Endodermal cell (in vitro differentiated cells): ENCODE results near the gene FBXO2. TPM values are rescaled to one million over a fixed set of nuclear protein-coding genes. Genes with fewer than 3 reads are reported as not detected.

Source experiments
- DNase-seq: peaks from one replicate; pipeline ENCODE4 v3.0.0-alpha.2; 2017
- H3K27ac ChIP-seq: 2 replicates; pipeline ENCODE4 v1.5.1; 2013; ENCODE audit warnings: mild to moderate bottlenecking, low read depth, low read length, moderate library complexity
- H3K27me3 ChIP-seq: 2 replicates; pipeline ENCODE4 v1.6.1; 2013; ENCODE audit warnings: mild to moderate bottlenecking, low read length, moderate library complexity; ENCODE audit not compliant: insufficient read depth, control insufficient read depth, poor library complexity, severe bottlenecking
- H3K36me3 ChIP-seq: 2 replicates; pipeline ENCODE4 v1.7.0; 2013; ENCODE audit warnings: mild to moderate bottlenecking, low read length, moderate library complexity; ENCODE audit not compliant: control insufficient read depth, insufficient read depth
- H3K4me1 ChIP-seq: one replicate; pipeline ENCODE4 v1.7.0; 2013; ENCODE audit warnings: low read length; ENCODE audit not compliant: control insufficient read depth, insufficient read depth
- H3K4me3 ChIP-seq: 2 replicates; pipeline ENCODE4 v1.5.1; 2013; ENCODE audit warnings: mild to moderate bottlenecking, low read length, moderate library complexity
- H3K9ac ChIP-seq: 2 replicates; pipeline ENCODE4 v1.6.1; 2013; ENCODE audit warnings: mild to moderate bottlenecking, low read length, moderate library complexity; ENCODE audit not compliant: poor library complexity, severe bottlenecking; ENCODE audit errors: extremely low read depth
- H3K9me3 ChIP-seq: 2 replicates; pipeline ENCODE4 v1.6.1; 2013; ENCODE audit warnings: mild to moderate bottlenecking, low read length, moderate library complexity; ENCODE audit not compliant: control insufficient read depth
- H3K27ac Mint-ChIP-seq: 2 replicates; pipeline ENCODE4 v1.8.0; 2020; ENCODE audit warnings: mixed read lengths
- H3K27me3 Mint-ChIP-seq: 2 replicates; pipeline ENCODE4 v1.8.0; 2021; ENCODE audit warnings: mild to moderate bottlenecking, mixed read lengths; ENCODE audit not compliant: insufficient read depth
- H3K36me3 Mint-ChIP-seq: 2 replicates; pipeline ENCODE4 v1.8.0; 2020; ENCODE audit warnings: low read depth, mixed read lengths
- H3K4me1 Mint-ChIP-seq: 2 replicates; pipeline ENCODE4 v1.8.0; 2020; ENCODE audit warnings: mixed read lengths
- H3K4me3 Mint-ChIP-seq: 2 replicates; pipeline ENCODE4 v1.8.0; 2020; ENCODE audit warnings: mild to moderate bottlenecking, moderate library complexity, mixed read lengths
- H3K9me3 Mint-ChIP-seq: 2 replicates; pipeline ENCODE4 v1.8.0; 2020; ENCODE audit warnings: mild to moderate bottlenecking, mixed read lengths
- WGBS, 2 experiments: methylation state at CpG; one replicate each; pipeline versions ENCODE4 v1.1.5 to v1.1.7; 2013; ENCODE audit warnings: missing lambda C conversion rate in 2 of 2, mixed read lengths in 1 of 2; ENCODE audit not compliant: insufficient coverage in 1 of 2, insufficient read length in 1 of 2; 5-methylcytosine and 5-hydroxymethylcytosine counted together
- total RNA-seq, 2 donors: library from RNA; stranded (reverse); fragmentation: NEBNext Ultra II Directional in 1 of 2; extraction: Animal tissue kit (Norgen Biotek cat#: 25700) in 1 of 2; gene quantifications; 2 replicates in 1 of 2; 3 replicates in 1 of 2; pipeline ENCODE4 v1.2.1, GENCODE V29; 2021
- TF ChIP-seq, protein P1 (sequence below): fragments of 200-600 bp; sonication (generic); conservative IDR thresholded peaks from 2 replicates; pipeline ENCODE4 v1.5.0; 2021; ENCODE audit warnings: antibody characterized with exemption, mild to moderate bottlenecking

The FBXO2 gene
- total RNA-seq, 2 donors from 2014 or later: 14.1 to 32.0 TPM

DNA sequence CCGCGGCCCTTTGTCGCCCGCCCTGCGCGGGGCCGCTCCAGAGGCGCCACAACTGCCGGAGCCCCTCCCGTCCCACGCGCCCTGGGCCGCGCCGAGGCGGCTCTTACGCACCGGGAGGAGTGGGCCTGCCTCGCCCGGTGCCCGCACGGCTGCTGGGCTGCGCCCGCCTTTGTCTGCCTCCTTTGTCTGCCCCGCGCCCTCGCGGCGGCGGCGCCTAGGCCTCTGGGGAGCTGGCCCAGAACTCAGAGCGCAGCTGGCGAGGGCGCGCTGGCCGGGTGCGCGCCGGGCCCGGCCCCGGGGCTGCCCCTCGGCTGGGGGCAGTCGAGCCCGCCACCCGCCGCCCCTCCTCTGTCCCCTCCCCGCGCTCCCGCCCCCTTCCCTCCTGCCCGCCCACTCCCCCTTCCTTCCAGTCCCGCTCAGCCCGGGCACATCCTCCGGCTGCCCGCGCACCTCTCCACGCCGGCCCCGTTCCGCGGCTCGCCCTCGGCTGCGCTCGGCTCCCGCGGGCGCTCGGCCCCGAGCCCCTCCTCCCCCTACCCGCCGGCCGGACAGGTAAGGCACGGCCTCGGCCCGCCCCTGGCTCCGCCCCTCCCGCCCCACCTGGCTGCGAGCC, 37.2 kb upstream of the FBXO2 start, which contains the start of gene DRAXIN:
Gene DRAXIN (plus strand): TSS at position 409 of the 613 bp plus-strand sequence. CDS start 14,549 bp downstream, outside the sequence.
- Histone ChIP-seq H3K9ac (peak within 1 kb of the TSS; percentile 79), H3K27ac (peak within 1 kb of the TSS; percentile 99)

DNA sequence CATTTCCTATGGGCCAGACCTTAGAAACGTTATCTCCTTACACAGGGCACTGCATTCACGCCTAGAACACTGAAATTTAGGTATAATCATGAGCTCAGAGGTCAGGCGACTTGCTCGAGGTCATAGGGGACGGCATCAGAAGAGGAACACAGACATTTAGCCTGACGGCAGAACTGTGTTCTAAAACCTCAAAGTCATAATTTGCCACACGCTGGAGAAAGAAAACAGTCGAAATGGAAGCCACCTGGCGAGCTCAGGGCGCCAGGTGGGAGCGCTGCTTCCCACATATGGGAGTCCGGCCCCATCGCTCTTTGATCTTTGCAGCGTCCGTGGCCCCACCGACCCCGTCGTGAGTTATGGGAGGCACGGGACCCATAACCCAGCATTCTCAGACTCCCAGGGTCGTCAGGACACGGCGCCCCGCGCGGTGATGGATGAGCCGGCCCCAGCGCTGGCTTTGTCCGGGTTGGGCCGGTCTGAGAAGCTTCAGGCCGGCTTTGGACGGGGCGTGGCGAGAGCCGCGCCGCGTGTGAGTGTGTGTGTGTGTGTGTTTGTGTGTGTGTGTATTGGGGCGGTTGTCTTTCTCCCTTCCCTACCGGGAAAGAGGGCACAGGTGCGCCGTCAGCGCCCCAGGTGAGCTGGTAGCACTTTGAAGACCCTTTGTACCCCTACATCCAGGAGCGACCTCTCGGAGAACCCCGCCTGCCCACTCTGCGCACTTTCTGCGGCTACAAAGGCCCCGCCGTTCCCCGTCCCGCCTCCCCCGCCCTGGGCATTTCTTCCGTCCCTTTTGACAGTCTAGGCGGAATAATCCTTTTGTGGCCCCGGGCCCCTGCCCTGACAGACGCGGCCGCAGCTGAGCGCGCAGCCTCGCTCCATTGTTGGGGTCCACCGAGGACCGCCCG, 36.4 kb upstream of the FBXO2 start:
- H3K4me1 ChIP-seq: no peaks in the 10 kb centered on the region
- H3K9ac ChIP-seq: peak overlapping the region; percentile 79
- Mint-ChIP-seq H3K4me1 (peaks cover 21% of the 10 kb centered on the region), H3K4me3 (peak overlapping the region; percentile 91), H3K27ac (peak overlapping the region; percentile 95), H3K9me3 (no peaks in the 10 kb centered on the region), H3K27me3 (peaks cover 20% of the 10 kb centered on the region), H3K36me3 (no peaks in the 10 kb centered on the region)
- DNase-seq: peak; percentile 80
- peaks cover 39% of the 10 kb centered on the region for H3K27me3 ChIP-seq
- TF ChIP-seq, protein P1, sequence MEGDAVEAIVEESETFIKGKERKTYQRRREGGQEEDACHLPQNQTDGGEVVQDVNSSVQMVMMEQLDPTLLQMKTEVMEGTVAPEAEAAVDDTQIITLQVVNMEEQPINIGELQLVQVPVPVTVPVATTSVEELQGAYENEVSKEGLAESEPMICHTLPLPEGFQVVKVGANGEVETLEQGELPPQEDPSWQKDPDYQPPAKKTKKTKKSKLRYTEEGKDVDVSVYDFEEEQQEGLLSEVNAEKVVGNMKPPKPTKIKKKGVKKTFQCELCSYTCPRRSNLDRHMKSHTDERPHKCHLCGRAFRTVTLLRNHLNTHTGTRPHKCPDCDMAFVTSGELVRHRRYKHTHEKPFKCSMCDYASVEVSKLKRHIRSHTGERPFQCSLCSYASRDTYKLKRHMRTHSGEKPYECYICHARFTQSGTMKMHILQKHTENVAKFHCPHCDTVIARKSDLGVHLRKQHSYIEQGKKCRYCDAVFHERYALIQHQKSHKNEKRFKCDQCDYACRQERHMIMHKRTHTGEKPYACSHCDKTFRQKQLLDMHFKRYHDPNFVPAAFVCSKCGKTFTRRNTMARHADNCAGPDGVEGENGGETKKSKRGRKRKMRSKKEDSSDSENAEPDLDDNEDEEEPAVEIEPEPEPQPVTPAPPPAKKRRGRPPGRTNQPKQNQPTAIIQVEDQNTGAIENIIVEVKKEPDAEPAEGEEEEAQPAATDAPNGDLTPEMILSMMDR: peak; percentile 44
- H3K9me3 ChIP-seq: no peaks in the 10 kb centered on the region
- no peaks in the 10 kb centered on the region for H3K36me3 ChIP-seq
- H3K4me3 ChIP-seq: peak overlapping the region; percentile 78
- peak overlapping the region; percentile 99 for H3K27ac ChIP-seq
- WGBS, 2 experiments: 2 to 3% methylated on average over 21 to 64 of the region's 64 CpGs

More for the DNA sequence above, 37.2 kb upstream of the FBXO2 start, which contains the start of gene DRAXIN:
- H3K4me3 ChIP-seq: peak within 1 kb of the TSS; percentile 78
- Mint-ChIP-seq H3K4me1 (peaks cover 25% of the 10 kb centered on the region), H3K4me3 (peak within 1 kb of the TSS; percentile 91), H3K27ac (peak within 1 kb of the TSS; percentile 95), H3K27me3 (peaks cover 20% of the 10 kb centered on the region), H3K36me3 (no peaks in the 10 kb centered on the region), H3K9me3 (no peaks in the 10 kb centered on the region)
- TF ChIP-seq, protein P1: no peak
- no peaks in the 10 kb centered on the region for H3K9me3 ChIP-seq
- H3K27me3 ChIP-seq: peaks cover 39% of the 10 kb centered on the region
- peak; percentile 93 for DNase-seq
- 0% methylated on average over 4 to 73 of the region's 78 CpGs for WGBS, 2 experiments
- no peaks in the 10 kb centered on the region for H3K4me1 ChIP-seq
- no peaks in the 10 kb centered on the region for H3K36me3 ChIP-seq

DNA sequence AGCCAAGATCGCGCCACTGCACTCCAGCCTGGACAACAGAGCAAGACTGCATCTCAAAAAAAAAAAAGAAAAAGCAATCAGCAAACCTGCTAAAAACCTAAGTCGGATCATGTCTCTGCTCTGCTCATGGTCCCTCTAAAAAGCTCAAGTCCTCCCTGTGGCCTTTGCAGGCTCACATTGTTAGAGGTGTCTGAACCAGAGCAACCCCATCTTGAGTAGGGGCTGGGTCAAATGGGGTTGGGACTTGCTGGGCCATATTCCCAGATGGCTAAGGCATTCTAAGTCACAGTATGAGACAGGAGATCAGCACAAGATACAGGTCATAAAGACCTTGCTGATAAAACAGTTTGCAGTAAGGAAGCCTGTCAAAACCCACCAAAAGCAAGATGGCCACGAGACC, 34.3 kb upstream of the FBXO2 start:
- Mint-ChIP-seq H3K36me3 (peaks cover 2% of the 10 kb centered on the region), H3K27ac (no peak overlapping the region), H3K4me1 (peaks cover 21% of the 10 kb centered on the region), H3K27me3 (peaks cover 17% of the 10 kb centered on the region), H3K4me3 (no peak overlapping the region), H3K9me3 (no peaks in the 10 kb centered on the region)
- 93 to 96% methylated on average over 4 of the region's 4 CpGs for WGBS, 2 experiments
- Histone ChIP-seq H3K36me3 (no peaks in the 10 kb centered on the region), H3K27ac (no peak overlapping the region), H3K9ac (no peak overlapping the region), H3K4me3 (no peak overlapping the region), H3K4me1 (no peaks in the 10 kb centered on the region), H3K27me3 (peaks cover 35% of the 10 kb centered on the region), H3K9me3 (no peaks in the 10 kb centered on the region)
- DNase-seq: no peak
- TF ChIP-seq, protein P1: no peak
